ENCODE measurements around the gene RASIP1. TPM values are rescaled to one million over a fixed set of nuclear protein-coding genes. Genes with fewer than 3 reads are reported as not detected.
A peak's percentile ranks its signal among the peaks of the same experiment; 100 is the strongest.
"Not testable (repeated sequence)": the region's sequence is repeated elsewhere in the genome, so short reads cannot be mapped to it uniquely, and the experiment has no call there.

The RASIP1 gene
- total RNA-seq (2014; rRNA removed; shearing (Covaris generic)): 0.99 and 1.5 TPM in 2 replicates

- Histone ChIP-seq H3K36me3 (no peaks in the 10 kb centered on the region), H3K4me1 (peaks cover 5% of the 10 kb centered on the region; the same call in 1 of the 2 replicates), H3K9me3 (replicated peaks) (no peaks in the 10 kb centered on the region), H3K27ac (no peak within 1 kb of the TSS), H3K4me3 (no peak within 1 kb of the TSS), H3K27me3 (no peaks in the 10 kb centered on the region)
- DNase-seq: no peak
Measured at GRCh38 chr19:48740164-48740972, at the start of gene RASIP1. Gene RASIP1, minus strand, starts transcription at chr19:48740610. Its CDS starts 328 bp downstream, at chr19:48740282.

- not testable (repeated sequence) for H3K36me3 ChIP-seq; H3K9me3 ChIP-seq (replicated peaks); H3K27ac ChIP-seq; DNase-seq; H3K4me1 ChIP-seq; H3K27me3 ChIP-seq; H3K4me3 ChIP-seq
Measured at GRCh38 chr19:48787331-48787730, 46.9 kb upstream of the RASIP1 start.

- H3K27me3 ChIP-seq; H3K4me3 ChIP-seq; DNase-seq; H3K36me3 ChIP-seq; H3K27ac ChIP-seq; H3K9me3 ChIP-seq (replicated peaks); H3K4me1 ChIP-seq: not testable (repeated sequence)
Measured at GRCh38 chr19:48786422-48786821, 46.0 kb upstream of the RASIP1 start.

GRCh38 chr19:48784527-48784926 lies 44.1 kb upstream of the RASIP1 start:
- Histone ChIP-seq H3K27ac (no peak overlapping the region), H3K27me3 (peaks cover 3% of the 10 kb centered on the region; the same call in 1 of the 2 replicates), H3K9me3 (replicated peaks) (no peaks in the 10 kb centered on the region), H3K4me1 (0 out of 2 replicates have a peak, but pooled peaks cover 8% of the 10 kb centered on the region), H3K36me3 (no peaks in the 10 kb centered on the region), H3K4me3 (no peak overlapping the region)
- peak in 1 of 2 experiments; percentile 44 for DNase-seq

- Histone ChIP-seq H3K27me3 (peaks cover 3% of the 10 kb centered on the region; the same call in 1 of the 2 replicates), H3K4me1 (0 out of 2 replicates have a peak, but pooled peaks cover 8% of the 10 kb centered on the region), H3K36me3 (no peaks in the 10 kb centered on the region), H3K4me3 (no peak overlapping the region), H3K27ac (no peak overlapping the region), H3K9me3 (replicated peaks) (no peaks in the 10 kb centered on the region)
- peak; percentile 26 to 42 for DNase-seq
Measured at GRCh38 chr19:48780631-48781391, 40.4 kb upstream of the RASIP1 start.

GRCh38 chr19:48779636-48780035 lies 39.2 kb upstream of the RASIP1 start:
- DNase-seq: no peak
- Histone ChIP-seq H3K9me3 (replicated peaks) (no peaks in the 10 kb centered on the region), H3K36me3 (no peaks in the 10 kb centered on the region), H3K27me3 (peaks cover 3% of the 10 kb centered on the region; the same call in 1 of the 2 replicates), H3K27ac (no peak overlapping the region), H3K4me3 (no peak overlapping the region), H3K4me1 (0 out of 2 replicates have a peak, but pooled peaks cover 8% of the 10 kb centered on the region)

GRCh38 chr19:48777720-48778119 lies 37.3 kb upstream of the RASIP1 start:
- Histone ChIP-seq H3K27me3 (no peaks in the 10 kb centered on the region), H3K9me3 (replicated peaks) (no peaks in the 10 kb centered on the region), H3K4me1 (0 out of 2 replicates have a peak, but pooled peaks cover 8% of the 10 kb centered on the region), H3K4me3 (no peak overlapping the region), H3K36me3 (no peaks in the 10 kb centered on the region), H3K27ac (no peak overlapping the region)
- no peak for DNase-seq

- Histone ChIP-seq H3K9me3 (replicated peaks) (no peaks in the 10 kb centered on the region), H3K4me3 (no peak overlapping the region), H3K4me1 (0 out of 2 replicates have a peak, but pooled peaks cover 8% of the 10 kb centered on the region), H3K36me3 (no peaks in the 10 kb centered on the region), H3K27me3 (no peaks in the 10 kb centered on the region), H3K27ac (no peak overlapping the region)
- DNase-seq: no peak
Measured at GRCh38 chr19:48777139-48777538, 36.7 kb upstream of the RASIP1 start.

- Histone ChIP-seq H3K27ac (no peak overlapping the region), H3K9me3 (replicated peaks) (no peaks in the 10 kb centered on the region), H3K4me1 (peaks cover 16% of the 10 kb centered on the region), H3K36me3 (no peaks in the 10 kb centered on the region), H3K27me3 (peaks cover 5% of the 10 kb centered on the region; the same call in 1 of the 2 replicates), H3K4me3 (no peak overlapping the region)
- no peak for DNase-seq
Measured at GRCh38 chr19:48772503-48772953, 32.1 kb upstream of the RASIP1 start.

GRCh38 chr19:48770734-48771472 lies 30.5 kb upstream of the RASIP1 start:
- Histone ChIP-seq H3K9me3 (replicated peaks) (no peaks in the 10 kb centered on the region), H3K27me3 (peaks cover 5% of the 10 kb centered on the region; the same call in 1 of the 2 replicates), H3K4me3 (peak overlapping the region; percentile 41), H3K4me1 (peaks cover 16% of the 10 kb centered on the region), H3K27ac (peak overlapping the region; percentile 21), H3K36me3 (no peaks in the 10 kb centered on the region)
- DNase-seq: peak; percentile 38 to 62

GRCh38 chr19:48770266-48770665 lies 29.9 kb upstream of the RASIP1 start:
- no peak overlapping the region for H3K4me3 ChIP-seq

GRCh38 chr19:48768994-48769713 lies 28.7 kb upstream of the RASIP1 start:
- H3K9me3 ChIP-seq (replicated peaks): no peaks in the 10 kb centered on the region
- peaks cover 5% of the 10 kb centered on the region; the same call in 1 of the 2 replicates for H3K27me3 ChIP-seq
- H3K27ac ChIP-seq: no peak overlapping the region
- peak in 1 of 2 experiments; percentile 49 for DNase-seq
- no peaks in the 10 kb centered on the region for H3K36me3 ChIP-seq
- no peak overlapping the region for H3K4me3 ChIP-seq
- H3K4me1 ChIP-seq: peaks cover 16% of the 10 kb centered on the region

More at GRCh38 chr19:48770266-48770665, 29.9 kb upstream of the RASIP1 start:
- Histone ChIP-seq H3K4me1 (peaks cover 16% of the 10 kb centered on the region), H3K27me3 (peaks cover 5% of the 10 kb centered on the region; the same call in 1 of the 2 replicates), H3K9me3 (replicated peaks) (no peaks in the 10 kb centered on the region), H3K27ac (peak overlapping the region; percentile 21; the same call in 1 of the 2 replicates), H3K36me3 (no peaks in the 10 kb centered on the region)
- no peak for DNase-seq

GRCh38 chr19:48768171-48768753 lies 27.9 kb upstream of the RASIP1 start:
- H3K9me3 ChIP-seq (replicated peaks); H3K27ac ChIP-seq; H3K4me3 ChIP-seq; H3K27me3 ChIP-seq; H3K36me3 ChIP-seq; DNase-seq: not testable (repeated sequence)
- peaks cover 16% of the 10 kb centered on the region for H3K4me1 ChIP-seq
